Progenitor cell of endocrine pancreas (in vitro differentiated cells): ENCODE measurements around the gene OSBPL3. TPM values are rescaled to one million over a fixed set of nuclear protein-coding genes. Genes with fewer than 3 reads are reported as not detected.

Source experiments
- DNase-seq: peaks from one replicate; pipeline ENCODE4 v3.0.0; 2021; ENCODE audit warnings: low spot score; ENCODE audit not compliant: unreplicated experiment
- H3K27ac Mint-ChIP-seq: 2 replicates; pipeline ENCODE4 v1.8.0; 2021; ENCODE audit warnings: mild to moderate bottlenecking, moderate library complexity, mixed read lengths
- H3K27me3 Mint-ChIP-seq: 2 replicates; pipeline ENCODE4 v1.8.0; 2021; ENCODE audit warnings: mixed read lengths
- H3K36me3 Mint-ChIP-seq: 2 replicates; pipeline ENCODE4 v1.8.0; 2022; ENCODE audit warnings: mixed read lengths; ENCODE audit not compliant: insufficient read depth
- H3K4me1 Mint-ChIP-seq: 2 replicates; pipeline ENCODE4 v1.8.0; 2021; ENCODE audit warnings: low read depth, mixed read lengths
- H3K4me3 Mint-ChIP-seq: 2 replicates; pipeline ENCODE4 v1.8.0; 2021; ENCODE audit warnings: low read depth, mild to moderate bottlenecking, moderate library complexity, mixed read lengths
- H3K9me3 Mint-ChIP-seq: 2 replicates; pipeline ENCODE4 v1.8.0; 2021; ENCODE audit warnings: low read depth, mixed read lengths
- CTCF ChIP-seq: fragments of 200-600 bp; sonication (generic); IDR thresholded peaks from one replicate; pipeline ENCODE4 v1.5.0; 2021; ENCODE audit warnings: antibody characterized with exemption, mild to moderate bottlenecking; ENCODE audit not compliant: unreplicated experiment
- total RNA-seq: library from RNA; stranded (reverse); gene quantifications from 2 replicates; pipeline ENCODE4 v1.2.1, GENCODE V29; 2021

The OSBPL3 gene
- total RNA-seq, 1 donor from 2014 or later, result 11.6 TPM

GRCh38 chr7:24995466-24995865 lies 15.5 kb upstream of the OSBPL3 start:
- Mint-ChIP-seq H3K4me3 (no peak overlapping the region), H3K4me1 (no peaks in the 10 kb centered on the region), H3K36me3 (no peaks in the 10 kb centered on the region), H3K27ac (no peak overlapping the region), H3K9me3 (peaks cover 9% of the 10 kb centered on the region), H3K27me3 (no peaks in the 10 kb centered on the region)
- DNase-seq, result no peak
- TF ChIP-seq CTCF, result no peak

- TF ChIP-seq CTCF, result no peak
- no peaks in the 10 kb centered on the region for H3K4me1 Mint-ChIP-seq
- H3K36me3 Mint-ChIP-seq, result no peaks in the 10 kb centered on the region
- no peaks in the 10 kb centered on the region for H3K9me3 Mint-ChIP-seq
- H3K27me3 Mint-ChIP-seq, result no peaks in the 10 kb centered on the region
- H3K4me3 Mint-ChIP-seq, result no peak overlapping the region
- DNase-seq, result no peak
- no peak overlapping the region for H3K27ac Mint-ChIP-seq
Observed at GRCh38 chr7:24992314-24992713, 12.3 kb upstream of the OSBPL3 start.

DNA sequence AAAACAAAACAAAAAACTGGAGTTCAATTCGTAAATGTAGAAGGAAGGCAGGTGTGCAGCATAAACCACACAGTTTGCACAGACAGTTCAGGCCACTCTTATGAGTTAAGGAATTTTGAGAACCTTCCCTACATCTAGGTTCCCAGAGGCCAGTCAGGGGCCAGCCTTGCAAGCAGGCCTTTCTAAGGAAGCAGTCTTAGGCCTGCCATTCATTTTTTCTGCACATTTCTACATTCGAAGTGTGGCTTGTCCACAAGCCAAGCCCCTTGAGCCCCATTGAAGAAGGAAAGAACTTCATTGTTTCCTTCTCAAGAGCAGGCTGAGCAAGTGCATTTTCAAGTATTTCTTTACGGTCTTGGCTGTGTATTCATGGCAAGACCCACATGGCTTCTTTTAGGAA lies 11.4 kb upstream of the OSBPL3 start:
- no peak for TF ChIP-seq CTCF
- no peaks in the 10 kb centered on the region for H3K4me1 Mint-ChIP-seq
- H3K4me3 Mint-ChIP-seq, result no peak overlapping the region
- no peaks in the 10 kb centered on the region for H3K9me3 Mint-ChIP-seq
- no peak overlapping the region for H3K27ac Mint-ChIP-seq
- peaks cover 3% of the 10 kb centered on the region for H3K27me3 Mint-ChIP-seq
- DNase-seq, result no peak
- no peaks in the 10 kb centered on the region for H3K36me3 Mint-ChIP-seq

DNA sequence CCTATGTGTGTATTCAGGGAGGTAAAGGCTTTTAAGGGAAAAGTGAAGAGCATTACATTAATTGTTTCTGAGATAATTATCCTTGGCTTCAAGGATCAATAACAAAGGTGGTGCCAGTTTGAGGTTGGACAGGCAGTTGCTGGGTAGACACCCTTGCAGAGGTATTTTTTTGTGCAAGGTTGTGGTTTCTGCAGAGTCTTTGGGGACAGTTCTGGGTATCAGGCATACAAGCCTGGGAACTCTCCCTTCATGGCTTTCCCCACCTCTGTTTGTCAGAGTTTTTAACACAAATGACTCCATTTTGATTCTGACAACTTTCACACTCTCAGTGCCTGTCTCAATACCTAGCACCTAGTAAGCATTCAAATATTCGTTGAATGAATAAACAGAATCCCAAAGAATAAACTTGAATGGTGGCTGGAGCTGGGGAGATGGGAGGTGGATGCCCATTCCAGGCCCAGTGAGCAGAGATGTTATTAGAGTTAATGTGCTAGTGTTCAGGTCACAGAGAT lies 7.4 kb upstream of the OSBPL3 start:
- no peak for TF ChIP-seq CTCF
- Mint-ChIP-seq H3K27ac (no peak overlapping the region), H3K4me3 (no peak overlapping the region), H3K36me3 (no peaks in the 10 kb centered on the region), H3K27me3 (peaks cover 14% of the 10 kb centered on the region), H3K4me1 (peaks cover 2% of the 10 kb centered on the region), H3K9me3 (peaks cover 3% of the 10 kb centered on the region)
- DNase-seq, result no peak

DNA sequence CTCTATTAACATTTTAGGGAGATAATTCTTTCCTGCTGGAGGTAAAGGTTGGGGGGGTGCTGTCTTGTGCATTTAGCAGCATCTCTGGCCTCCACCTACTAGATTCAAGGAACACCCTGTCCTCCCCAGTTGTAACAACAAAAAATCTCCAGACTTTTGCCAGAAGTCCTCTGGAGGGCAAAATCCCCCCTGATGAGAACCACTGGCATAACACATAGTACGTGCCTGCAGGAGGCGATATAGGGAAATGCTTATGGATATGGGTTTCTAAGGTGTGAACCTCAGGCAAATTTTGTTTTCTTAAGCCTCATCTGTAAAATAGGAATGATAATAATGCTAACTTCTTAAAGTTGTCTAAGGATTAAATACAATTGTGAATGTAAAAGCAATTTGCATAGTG lies 2.9 kb upstream of the OSBPL3 start:
- no peak for DNase-seq
- H3K27ac Mint-ChIP-seq, result no peak overlapping the region
- H3K4me3 Mint-ChIP-seq, result no peak overlapping the region
- H3K9me3 Mint-ChIP-seq, result peaks cover 3% of the 10 kb centered on the region
- no peaks in the 10 kb centered on the region for H3K36me3 Mint-ChIP-seq
- peak; percentile 21 for TF ChIP-seq CTCF
- H3K27me3 Mint-ChIP-seq, result peaks cover 40% of the 10 kb centered on the region
- peaks cover 19% of the 10 kb centered on the region for H3K4me1 Mint-ChIP-seq
